Subcutaneous adipose tissue (tissue), 4 donors: ENCODE measurements around the gene PAX2. TPM values are rescaled to one million over a fixed set of nuclear protein-coding genes. Genes with fewer than 3 reads are reported as not detected.

Experiments used
- CTCF ChIP-seq: fragments of 450-650 bp; IDR thresholded peaks from one replicate; pipeline ENCODE4 v1.5.1; 2016; ENCODE audit warnings: low read depth, mild to moderate bottlenecking, control low read depth, antibody characterized with exemption, moderate library complexity
- total RNA-seq, 4 donors: library from RNA; depleted of rRNA; stranded (reverse); fragments of >200 nt; gene quantifications; one replicate each; pipeline ENCODE4 v1.1.0, GENCODE V29; 2016

Gene PAX2
- total RNA-seq, 4 donors from 2014 or later, result not detected

DNA sequence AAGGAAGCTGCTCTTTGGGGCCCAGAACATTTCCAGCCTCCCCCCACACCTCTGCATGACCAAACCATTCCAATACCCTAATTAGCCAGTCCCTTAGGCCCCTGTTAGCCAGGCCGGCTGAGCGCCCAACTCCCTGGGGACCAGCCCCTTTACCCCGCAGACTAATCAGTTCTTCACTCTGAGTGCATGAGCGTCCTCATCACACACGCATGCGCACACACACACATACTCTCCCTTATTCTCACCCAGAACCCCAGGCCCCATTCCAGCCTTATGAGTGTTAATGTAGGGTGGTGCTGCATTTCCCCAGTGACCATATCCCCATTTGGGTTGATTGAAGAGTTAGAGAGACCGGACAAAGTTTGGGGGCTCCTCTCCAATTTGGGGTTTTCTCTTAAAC is 90.4 kb downstream of the PAX2 start:
- no peak for TF ChIP-seq CTCF

- no peak for TF ChIP-seq CTCF
Measured at GRCh38 chr10:100836891-100837290, 91.5 kb downstream of the PAX2 start.

- TF ChIP-seq CTCF, result no peak
Measured at GRCh38 chr10:100837300-100837699, 91.9 kb downstream of the PAX2 start.

- no peak for TF ChIP-seq CTCF
Measured at GRCh38 chr10:100838986-100839385, 93.6 kb downstream of the PAX2 start.

DNA sequence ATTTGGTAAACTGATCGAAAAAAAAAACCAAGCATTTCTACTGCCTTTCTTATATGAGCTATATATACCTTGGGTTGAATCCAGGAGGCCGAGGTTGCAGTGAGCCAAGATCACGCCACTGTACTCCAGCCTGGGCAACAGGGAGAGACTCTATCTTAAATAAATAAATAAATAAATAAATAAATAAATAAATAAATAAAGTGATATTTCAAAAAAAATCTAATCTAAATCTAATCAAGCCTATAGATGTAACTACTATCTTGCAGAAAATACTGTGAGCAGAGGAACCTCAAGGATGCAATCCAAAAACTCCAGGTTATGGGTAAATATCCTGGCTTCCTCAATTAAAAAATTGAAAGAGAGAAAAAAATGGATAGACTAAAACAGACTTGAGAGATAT is 96.1 kb downstream of the PAX2 start:
- TF ChIP-seq CTCF, result no peak

- no peak for TF ChIP-seq CTCF
Measured at GRCh38 chr10:100847440-100847839, 102.1 kb downstream of the PAX2 start.

GRCh38 chr10:100848770-100849169 is 103.4 kb downstream of the PAX2 start:
- TF ChIP-seq CTCF, result no peak
